GM12878 (cell line): Measurements from ENCODE around the gene GOSR2. TPM values are rescaled to one million over a fixed set of nuclear protein-coding genes. Genes with fewer than 3 reads are reported as not detected.

ENCODE experiments used
- ATAC-seq: fragments of 200-7000 bp; cut with Tn5 transposase; 3 replicates; pipeline ENCODE4 v1.9.1; 2020; ENCODE audit warnings: mild to moderate bottlenecking, moderate library complexity
- BruUV-seq: library from RNA; stranded (reverse); fragments of 400-500 nt; replicated peaks from 2 replicates; lab custom pipeline; 2021; lab: Mats Ljungman, UMichigan
- CTCF ChIA-PET: fragments of 300-600 bp; sonication (Branson Sonifier 250); formaldehyde crosslinking; extraction: SDS; loops from one replicate; lab custom pipeline; 2021; ENCODE audit warnings: inconsistent platforms; lab: Yijun Ruan, JAX
- POLR2A ChIA-PET: fragments of 350-600 bp; formaldehyde crosslinking; extraction: SDS; loops from one replicate; lab custom pipeline; 2021; ENCODE audit warnings: inconsistent platforms; lab: Charles Lee
- RAD21 ChIA-PET: fragments of 300-600 bp; sonication (Branson Sonifier 250); formaldehyde crosslinking; loops from one replicate; lab custom pipeline; 2023; ENCODE audit warnings: antibody characterized with exemption; ENCODE audit not compliant: unreplicated experiment; lab: Charles Lee
- SMC1A ChIA-PET: fragments of 300-600 bp; sonication (Branson Sonifier 250); formaldehyde crosslinking; loops from one replicate; lab custom pipeline; 2023; ENCODE audit not compliant: unreplicated experiment, uncharacterized antibody; lab: Charles Lee
- DNase-seq: peaks from one replicate; pipeline ENCODE4 v3.0.0-alpha.2; 2011; ENCODE audit warnings: low read depth, low spot score
- FAIRE-seq: peaks from 3 replicates; lab custom pipeline; 2011; peaks lifted over from hg19 to GRCh38; lab: Jason Lieb, UNC
- H2AFZ ChIP-seq: 2 replicates; pipeline ENCODE4 v1.6.0; 2011; ENCODE audit warnings: low read depth, low read length, control low read depth; ENCODE audit not compliant: control insufficient read depth
- H3K27ac ChIP-seq: 2 replicates; pipeline ENCODE4 v1.5.1; 2011; ENCODE audit warnings: control low read depth; ENCODE audit not compliant: control insufficient read depth, insufficient read depth
- H3K27me3 ChIP-seq, 2 experiments: replicated peaks in 1 of 2; 2 replicates each; pipeline versions ENCODE4 v1.6.0 to v1.6.1; 2011; ENCODE audit warnings: low read length in 1 of 2; ENCODE audit not compliant: control insufficient read depth in 2 of 2, insufficient read depth in 2 of 2
- H3K36me3 ChIP-seq, 2 experiments: 2 replicates each; pipeline ENCODE4 v1.5.1; 2011; ENCODE audit warnings: low read length in 1 of 2; ENCODE audit not compliant: control insufficient read depth in 2 of 2, insufficient read depth in 2 of 2
- H3K4me1 ChIP-seq: 2 replicates; pipeline ENCODE4 v1.6.1; 2011; ENCODE audit warnings: mild to moderate bottlenecking, low read length, moderate library complexity, mixed read lengths; ENCODE audit not compliant: control insufficient read depth, insufficient read depth
- H3K4me2 ChIP-seq: 2 replicates; pipeline ENCODE4 v1.6.0; 2011; ENCODE audit warnings: control low read depth; ENCODE audit not compliant: control insufficient read depth, insufficient read depth
- H3K4me3 ChIP-seq: fragments of 200-600 bp; sonication (generic); 2 replicates; pipeline ENCODE4 v1.5.1; 2016
- H3K79me2 ChIP-seq: 2 replicates; pipeline ENCODE4 v1.6.0; 2011; ENCODE audit warnings: low read length; ENCODE audit not compliant: control insufficient read depth, insufficient read depth
- H3K9ac ChIP-seq: 2 replicates; pipeline ENCODE4 v1.8.0; 2011; ENCODE audit warnings: low read length, control low read depth, mixed read lengths; ENCODE audit not compliant: control insufficient read depth, insufficient read depth
- H3K9me3 ChIP-seq: replicated peaks from 3 replicates; pipeline ENCODE4 v1.5.1; 2011; ENCODE audit warnings: mild to moderate bottlenecking, low read length; ENCODE audit not compliant: control insufficient read depth, insufficient read depth
- H4K20me1 ChIP-seq: 2 replicates; pipeline ENCODE4 v1.6.0; 2011; ENCODE audit not compliant: control insufficient read depth, insufficient read depth
- BCL11A ChIP-seq: IDR thresholded peaks from 2 replicates; pipeline ENCODE4 v1.6.1; 2011; ENCODE audit warnings: low read depth, low read length
- CBX3 ChIP-seq: fragments of 200-600 bp; sonication (generic); IDR thresholded peaks from 2 replicates; pipeline ENCODE4 v1.6.1; 2016; ENCODE audit warnings: low read depth, borderline replicate concordance
- CBX5 ChIP-seq: sonication (generic); IDR thresholded peaks from 2 replicates; pipeline ENCODE4 v1.6.1; 2016; ENCODE audit warnings: low read depth, moderate library complexity, mild to moderate bottlenecking, inconsistent platforms
- EED ChIP-seq: sonication (generic); IDR thresholded peaks from 2 replicates; pipeline ENCODE4 v1.6.1; 2016; ENCODE audit warnings: antibody characterized with exemption, low read depth
- ESRRA ChIP-seq: IDR thresholded peaks from 2 replicates; pipeline ENCODE4 v1.6.1; 2012; ENCODE audit warnings: mild to moderate bottlenecking, low read length, improper control_type of control experiment
- PBX3 ChIP-seq: IDR thresholded peaks from 2 replicates; pipeline ENCODE4 v1.6.1; 2011; ENCODE audit warnings: mild to moderate bottlenecking, low read depth, low read length, moderate library complexity; ENCODE audit not compliant: insufficient replicate concordance
- POLR2A ChIP-seq: IDR thresholded peaks from 2 replicates; pipeline ENCODE4 v1.6.1; 2011; ENCODE audit warnings: low read depth, mild to moderate bottlenecking, low read length
- SPI1 ChIP-seq: IDR thresholded peaks from 2 replicates; pipeline ENCODE4 v1.6.1; 2011; ENCODE audit warnings: low read depth, mild to moderate bottlenecking, low read length, moderate library complexity, borderline replicate concordance; ENCODE audit not compliant: insufficient read depth
- SRF ChIP-seq, 2 experiments: IDR thresholded peaks; 2 replicates each; pipeline ENCODE4 v1.6.1; 2011; ENCODE audit warnings: low read depth in 2 of 2, low read length in 2 of 2, mild to moderate bottlenecking in 1 of 2, moderate library complexity in 1 of 2
- STAT1 ChIP-seq: fragments of 450-650 bp; conservative IDR thresholded peaks from 2 replicates; pipeline ENCODE4 v1.6.1; 2014; ENCODE audit warnings: antibody characterized with exemption, mild to moderate bottlenecking
- WGBS: methylation state at CpG from one replicate; pipeline ENCODE4 v1.1.6; 2016; ENCODE audit warnings: low lambda C conversion rate; ENCODE audit not compliant: insufficient replicate concordance, insufficient coverage; ENCODE audit errors: missing lambda C conversion rate; 5-methylcytosine and 5-hydroxymethylcytosine counted together
- in situ Hi-C: fragments of 300-500 bp; cut with MboI; formaldehyde crosslinking; loops from 9 replicates; pipeline ENCODE4 v1.14.3; 2018; ENCODE audit warnings: mixed read lengths
- intact Hi-C: fragments of 100-400 bp; cut with micrococcal nuclease; formaldehyde crosslinking; loops from one replicate; pipeline ENCODE4 v1.14.2; 2022; ENCODE audit not compliant: unreplicated experiment
- polyA plus RNA-seq, 11 experiments: library from polyadenylated mRNA; depleted of rRNA in 4 of 11; unstranded in 6 of 11; stranded (reverse) in 5 of 11; fragments of >200 nt; fragmentation: Nextera tagmentation in 4 of 11; fragmentation: Illumina TruSeq in 1 of 11; extraction: Ambion mirVana in 4 of 11; extraction: Trizol in 1 of 11; gene quantifications; 1 replicate in 1 of 11; 2 replicates in 10 of 11; pipeline versions ENCODE4 v1.2.1 to v1.2.3, GENCODE V29; 2011 to 2016; ENCODE audit warnings: inconsistent platforms in 2 of 11, missing spikeins in 2 of 11, low read depth in 1 of 11
- total RNA-seq, 4 experiments: library from RNA; depleted of rRNA in 3 of 4; stranded (reverse); fragments of >200 nt in 3 of 4; fragmentation: Illumina TruSeq in 1 of 4; extraction: Trizol in 1 of 4; gene quantifications; 2 replicates each; pipeline versions ENCODE4 v1.2.1 to v1.2.3, GENCODE V29; 2013 to 2021
- TF ChIP-seq, protein P1 (sequence below): IDR thresholded peaks from 2 replicates; pipeline ENCODE4 v1.6.1; 2011; ENCODE audit warnings: borderline replicate concordance, low read depth, mild to moderate bottlenecking, moderate library complexity, low read length; ENCODE audit not compliant: insufficient read depth, poor library complexity, severe bottlenecking
- TF ChIP-seq, protein P2 (sequence below): IDR thresholded peaks from 2 replicates; pipeline ENCODE4 v1.6.1; 2011; ENCODE audit warnings: low read depth, mild to moderate bottlenecking, low read length, moderate library complexity, borderline replicate concordance; ENCODE audit errors: extremely low read depth
- TF ChIP-seq, protein P3 (sequence below): fragments of 450-650 bp; IDR thresholded peaks from 2 replicates; pipeline ENCODE4 v1.6.1; 2018; ENCODE audit warnings: borderline replicate concordance, mild to moderate bottlenecking; ENCODE audit not compliant: partially characterized antibody

Gene GOSR2
- total and polyA plus RNA-seq, 10 of the 15 experiments (the other 5 are each of a cell fraction or from before 2014, with no cell fraction given) = 30.1 to 64.5 (median 47.0) TPM

- whole genome bisulfite sequencing = 70% methylated on average over 7 of the region's 7 CpGs
Observed at GRCh38 chr17:46977348-46977747, 54.4 kb downstream of the GOSR2 start.

More at GRCh38 chr17:46977348-46977747, 54.4 kb downstream of the GOSR2 start:
- no peaks in the 10 kb centered on the region for H3K36me3 ChIP-seq
- no TSS peak for BruUV-seq
- SMC1A ChIA-PET = no interaction called here
- ATAC-seq (no peak), DNase-seq (no peak), FAIRE-seq (no peak)
- H3K4me2 ChIP-seq = no peak overlapping the region
- RAD21 ChIA-PET = no interaction called here
- H3K4me1 ChIP-seq = no peaks in the 10 kb centered on the region
- peaks cover 5 to 23% of the 10 kb centered on the region in 2 experiments for H3K27me3 ChIP-seq
- no peaks in the 10 kb centered on the region for H3K79me2 ChIP-seq
- intact Hi-C loops = no loop called here
- no peaks in the 10 kb centered on the region for H4K20me1 ChIP-seq
- no peaks in the 10 kb centered on the region for H3K9me3 ChIP-seq
- POLR2A ChIA-PET = no interaction called here
- H3K9ac ChIP-seq = no peak overlapping the region
- no peak overlapping the region for H3K27ac ChIP-seq
- in situ Hi-C loops = no loop called here
- H2AFZ ChIP-seq = no peak overlapping the region
- CTCF ChIA-PET = no interaction called here
- no peak overlapping the region for H3K4me3 ChIP-seq
- TF ChIP-seq PBX3 (no peak), BCL11A (no peak), CBX3 (no peak), EED (no peak), SPI1 (no peak), POLR2A (no peak), SRF (IDR thresholded peaks at IDR 0.05; ENCODE audit: low read depth in 2 of 2, low read length in 2 of 2) (no peak), ESRRA (no peak), CBX5 (no peak), STAT1 (no peak)
- TF ChIP-seq, protein P1, sequence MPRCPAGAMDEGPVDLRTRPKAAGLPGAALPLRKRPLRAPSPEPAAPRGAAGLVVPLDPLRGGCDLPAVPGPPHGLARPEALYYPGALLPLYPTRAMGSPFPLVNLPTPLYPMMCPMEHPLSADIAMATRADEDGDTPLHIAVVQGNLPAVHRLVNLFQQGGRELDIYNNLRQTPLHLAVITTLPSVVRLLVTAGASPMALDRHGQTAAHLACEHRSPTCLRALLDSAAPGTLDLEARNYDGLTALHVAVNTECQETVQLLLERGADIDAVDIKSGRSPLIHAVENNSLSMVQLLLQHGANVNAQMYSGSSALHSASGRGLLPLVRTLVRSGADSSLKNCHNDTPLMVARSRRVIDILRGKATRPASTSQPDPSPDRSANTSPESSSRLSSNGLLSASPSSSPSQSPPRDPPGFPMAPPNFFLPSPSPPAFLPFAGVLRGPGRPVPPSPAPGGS = no peak
- TF ChIP-seq, protein P2, sequence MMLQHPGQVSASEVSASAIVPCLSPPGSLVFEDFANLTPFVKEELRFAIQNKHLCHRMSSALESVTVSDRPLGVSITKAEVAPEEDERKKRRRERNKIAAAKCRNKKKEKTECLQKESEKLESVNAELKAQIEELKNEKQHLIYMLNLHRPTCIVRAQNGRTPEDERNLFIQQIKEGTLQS = no peak
- TF ChIP-seq, protein P3, sequence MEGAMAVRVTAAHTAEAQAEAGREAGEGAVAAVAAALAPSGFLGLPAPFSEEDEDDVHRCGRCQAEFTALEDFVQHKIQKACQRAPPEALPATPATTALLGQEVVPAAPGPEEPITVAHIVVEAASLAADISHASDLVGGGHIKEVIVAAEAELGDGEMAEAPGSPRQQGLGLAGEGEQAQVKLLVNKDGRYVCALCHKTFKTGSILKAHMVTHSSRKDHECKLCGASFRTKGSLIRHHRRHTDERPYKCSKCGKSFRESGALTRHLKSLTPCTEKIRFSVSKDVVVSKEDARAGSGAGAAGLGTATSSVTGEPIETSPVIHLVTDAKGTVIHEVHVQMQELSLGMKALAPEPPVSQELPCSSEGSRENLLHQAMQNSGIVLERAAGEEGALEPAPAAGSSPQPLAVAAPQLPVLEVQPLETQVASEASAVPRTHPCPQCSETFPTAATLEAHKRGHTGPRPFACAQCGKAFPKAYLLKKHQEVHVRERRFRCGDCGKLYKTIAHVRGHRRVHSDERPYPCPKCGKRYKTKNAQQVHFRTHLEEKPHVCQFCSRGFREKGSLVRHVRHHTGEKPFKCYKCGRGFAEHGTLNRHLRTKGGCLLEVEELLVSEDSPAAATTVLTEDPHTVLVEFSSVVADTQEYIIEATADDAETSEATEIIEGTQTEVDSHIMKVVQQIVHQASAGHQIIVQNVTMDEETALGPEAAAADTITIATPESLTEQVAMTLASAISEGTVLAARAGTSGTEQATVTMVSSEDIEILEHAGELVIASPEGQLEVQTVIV = no peak
